ENCODE measurements around the gene HSPA4L. TPM values are rescaled to one million over a fixed set of nuclear protein-coding genes. Genes with fewer than 3 reads are reported as not detected.

The HSPA4L gene
- 10.9 TPM for total RNA-seq

GRCh38 chr4:127782275-127783025, at the start of gene HSPA4L:
Gene HSPA4L (plus strand): TSS chr4:127782322. CDS start chr4:127782551, 229 bp downstream.
- peak; percentile 47 for DNase-seq

DNA sequence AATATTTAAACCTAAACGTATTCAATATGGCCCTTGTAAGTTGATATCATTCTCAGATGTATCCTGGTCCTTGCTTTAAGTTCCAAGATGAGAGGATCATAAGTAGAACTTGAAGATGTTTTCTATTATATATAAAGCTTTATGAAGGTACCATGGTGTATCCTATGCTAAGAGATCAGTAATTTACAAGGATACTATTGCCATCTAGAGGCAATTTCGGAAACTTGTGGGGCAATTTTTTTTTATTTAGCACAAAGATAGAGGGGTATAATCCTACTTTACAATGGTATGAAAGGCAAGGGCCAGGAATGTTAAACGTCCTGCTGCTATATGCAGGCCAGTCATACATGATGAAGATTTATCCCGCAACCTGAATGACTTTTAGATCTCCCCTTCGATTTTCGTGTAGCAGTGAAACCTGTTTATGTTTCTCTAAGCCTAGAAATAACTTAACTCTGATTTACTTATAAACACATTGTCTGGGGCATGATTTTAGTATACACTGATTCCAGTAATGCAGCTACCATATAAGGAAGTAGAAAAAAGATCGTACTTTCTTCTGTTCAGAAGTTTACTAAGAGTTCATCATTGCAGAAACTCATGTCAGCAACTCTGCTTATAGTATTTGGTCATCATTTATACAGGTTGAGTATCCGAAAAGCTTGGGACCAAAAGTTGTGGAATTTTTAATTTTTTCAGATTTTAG, 49.3 kb upstream of the HSPA4L start:
- DNase-seq: no peak

- no peak for DNase-seq
Measured at GRCh38 chr4:127734976-127735375, 47.1 kb upstream of the HSPA4L start.

GRCh38 chr4:127737295-127737694, 44.8 kb upstream of the HSPA4L start:
- no peak for DNase-seq

DNA sequence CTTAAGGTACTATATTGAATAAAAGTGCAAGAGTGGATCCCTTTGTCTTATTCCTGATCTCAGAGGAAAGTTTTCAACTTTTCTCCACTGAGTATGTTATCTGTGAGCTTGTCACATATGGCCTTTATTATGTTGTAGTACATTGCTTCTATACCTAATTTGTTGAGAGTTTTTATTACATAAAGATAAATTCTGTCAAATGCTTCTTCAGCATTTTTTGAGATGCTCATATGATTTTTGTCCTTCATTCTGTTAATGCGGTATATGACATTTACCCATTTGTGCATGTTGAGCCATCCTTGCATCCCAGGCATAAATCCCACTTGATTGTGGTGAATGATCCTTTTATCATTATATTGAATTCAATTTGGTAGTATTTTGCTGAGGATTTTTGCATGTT, 40.9 kb upstream of the HSPA4L start:
- no peak for DNase-seq

- DNase-seq: no peak
Measured at GRCh38 chr4:127747883-127748282, 34.2 kb upstream of the HSPA4L start.

DNA sequence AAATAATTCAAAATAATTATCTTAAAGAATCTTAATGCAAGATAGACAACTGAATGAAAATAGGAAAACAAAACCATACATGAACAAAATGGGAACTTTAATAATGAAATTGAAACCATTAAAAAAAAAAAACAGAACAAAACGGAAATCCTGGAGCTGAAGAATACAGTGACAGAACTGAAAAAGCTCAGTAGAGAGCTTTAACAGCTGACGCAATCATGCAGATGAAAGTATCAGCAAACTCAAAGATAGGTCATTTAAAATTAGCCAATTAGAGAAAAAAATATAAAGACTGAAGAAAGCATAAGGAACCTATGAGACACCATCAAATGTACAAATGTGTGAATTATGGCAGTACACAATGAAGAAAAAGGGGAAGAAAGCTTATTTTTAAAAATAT, 33.2 kb upstream of the HSPA4L start:
- no peak for DNase-seq

- no peak for DNase-seq
Measured at GRCh38 chr4:127756906-127757305, 25.2 kb upstream of the HSPA4L start.

DNA sequence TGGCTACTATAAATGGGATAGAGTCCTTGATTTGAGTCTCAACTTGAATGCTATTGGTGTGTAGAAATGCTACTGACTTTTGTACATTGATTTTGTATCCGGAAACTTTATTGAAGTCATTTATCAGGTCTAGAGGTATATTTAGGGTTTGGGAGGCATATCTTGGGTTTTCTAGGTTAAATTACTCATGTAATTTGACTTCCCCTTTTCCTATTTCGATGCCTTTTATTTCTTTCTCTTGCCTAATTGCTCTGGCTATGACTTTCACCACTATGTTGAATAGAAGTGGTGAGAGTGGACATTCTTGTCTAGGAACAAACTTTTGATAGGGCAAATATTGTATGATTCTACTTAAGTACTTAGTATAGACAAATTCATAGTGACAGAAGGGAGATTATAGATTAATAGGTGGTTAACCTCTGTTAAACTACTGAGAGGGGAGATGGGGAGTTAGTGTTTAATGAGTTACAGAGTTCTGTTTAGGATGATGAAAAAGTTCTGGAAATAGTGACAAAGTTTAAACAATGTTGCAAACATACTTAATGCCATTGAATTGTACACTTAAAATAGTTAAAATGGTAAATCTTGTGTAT, 22.8 kb upstream of the HSPA4L start:
- DNase-seq: no peak

DNA sequence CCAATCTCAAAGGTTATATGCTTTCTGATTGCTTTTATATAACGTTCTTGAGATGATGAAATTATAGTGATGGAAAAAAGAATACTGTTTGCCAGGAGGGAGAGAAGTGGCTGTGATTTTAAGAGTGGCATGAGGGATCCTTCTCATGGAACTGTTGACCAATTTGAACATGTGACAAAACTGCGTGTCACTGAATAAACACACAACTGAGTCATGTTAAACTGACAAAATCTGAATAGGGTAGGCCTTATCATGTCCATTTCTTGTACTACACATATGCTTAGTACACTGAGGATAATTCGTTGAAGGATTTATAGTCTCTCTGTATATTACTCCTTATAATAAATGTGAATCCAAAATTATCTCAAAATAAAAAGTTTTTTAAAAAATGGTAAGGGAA, 22.2 kb upstream of the HSPA4L start:
- DNase-seq: no peak

- DNase-seq: no peak
Measured at GRCh38 chr4:127771535-127772275, 10.4 kb upstream of the HSPA4L start.

GRCh38 chr4:127772769-127773671, 9.1 kb upstream of the HSPA4L start:
- DNase-seq: no peak

- no peak for DNase-seq
Measured at GRCh38 chr4:127775843-127776242, 6.3 kb upstream of the HSPA4L start.

DNA sequence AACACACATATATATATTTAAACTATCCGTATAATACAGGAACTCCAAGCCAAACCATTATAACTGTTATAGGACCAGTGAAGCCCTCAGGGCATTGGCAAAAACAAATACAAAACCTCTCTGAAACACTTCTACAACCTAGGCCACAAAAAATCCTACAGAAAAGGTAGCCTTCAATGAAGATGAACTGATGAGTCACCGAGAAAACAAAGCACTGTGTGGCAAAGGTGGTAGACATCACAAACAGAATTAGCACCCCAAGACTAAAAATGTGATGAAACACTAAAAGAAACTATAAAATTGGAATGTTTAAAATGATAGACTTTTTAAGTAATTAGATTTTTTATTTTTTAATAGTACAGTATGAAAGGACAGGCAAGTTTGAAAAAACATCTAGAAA, 5.5 kb upstream of the HSPA4L start:
- DNase-seq: no peak

DNA sequence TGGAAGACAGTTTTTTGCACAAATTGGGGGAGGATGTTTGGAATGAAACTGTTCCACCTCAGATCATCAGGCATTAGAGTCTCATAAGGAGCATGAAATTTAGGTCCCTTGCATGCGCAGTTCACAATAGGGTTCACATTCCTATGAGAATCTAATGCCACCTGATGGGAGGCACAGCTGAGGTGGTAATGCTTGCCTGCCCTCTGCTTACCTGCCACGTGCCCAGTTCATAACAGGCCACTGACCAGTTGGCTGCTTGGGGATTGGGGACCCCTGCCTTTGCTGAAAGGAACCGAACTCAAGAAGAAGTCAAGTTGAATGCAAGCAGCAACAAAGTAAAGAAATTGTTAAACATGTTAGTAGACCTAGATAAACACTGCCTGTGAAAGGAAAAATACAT, 4.6 kb upstream of the HSPA4L start:
- no peak for DNase-seq

DNA sequence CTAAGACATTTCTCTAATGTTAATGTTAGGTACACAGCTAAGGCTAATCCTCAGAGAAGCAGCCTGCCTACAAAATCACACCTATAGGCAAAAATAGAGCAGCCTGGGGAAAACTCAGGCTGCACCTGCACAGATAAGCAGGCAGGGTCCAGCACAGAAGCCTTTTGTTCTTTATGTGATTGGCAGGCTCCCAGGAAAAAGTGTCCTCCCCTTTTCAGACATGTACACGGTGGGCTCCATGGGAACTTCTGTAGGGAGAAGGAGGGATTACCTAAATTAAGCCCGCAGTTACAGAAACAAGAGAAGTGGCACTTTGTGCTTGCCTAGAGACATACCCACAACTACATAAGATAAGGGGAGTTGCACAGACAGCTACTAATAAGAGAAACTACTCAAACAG, 4.0 kb upstream of the HSPA4L start:
- DNase-seq: no peak

DNA sequence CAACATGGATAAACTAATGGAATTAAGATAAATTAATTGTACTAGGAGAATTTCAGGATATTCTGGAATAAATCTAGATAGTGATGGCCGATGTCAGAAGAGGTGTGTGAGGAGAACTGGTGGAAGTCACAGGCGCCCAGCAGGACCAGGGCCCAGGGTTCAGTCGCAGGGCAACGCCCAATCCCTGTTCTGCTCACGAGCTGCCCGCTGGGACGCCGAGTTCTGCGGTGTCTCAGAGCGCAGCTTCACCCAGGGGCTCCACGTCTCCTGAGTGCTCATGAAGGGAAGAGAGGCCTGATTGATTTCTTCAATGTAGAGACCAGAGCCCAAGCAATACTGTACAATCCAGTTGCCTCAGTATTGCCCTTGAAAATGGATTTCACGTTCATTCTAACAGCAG, 1.5 kb upstream of the HSPA4L start:
- no peak for DNase-seq

DNA sequence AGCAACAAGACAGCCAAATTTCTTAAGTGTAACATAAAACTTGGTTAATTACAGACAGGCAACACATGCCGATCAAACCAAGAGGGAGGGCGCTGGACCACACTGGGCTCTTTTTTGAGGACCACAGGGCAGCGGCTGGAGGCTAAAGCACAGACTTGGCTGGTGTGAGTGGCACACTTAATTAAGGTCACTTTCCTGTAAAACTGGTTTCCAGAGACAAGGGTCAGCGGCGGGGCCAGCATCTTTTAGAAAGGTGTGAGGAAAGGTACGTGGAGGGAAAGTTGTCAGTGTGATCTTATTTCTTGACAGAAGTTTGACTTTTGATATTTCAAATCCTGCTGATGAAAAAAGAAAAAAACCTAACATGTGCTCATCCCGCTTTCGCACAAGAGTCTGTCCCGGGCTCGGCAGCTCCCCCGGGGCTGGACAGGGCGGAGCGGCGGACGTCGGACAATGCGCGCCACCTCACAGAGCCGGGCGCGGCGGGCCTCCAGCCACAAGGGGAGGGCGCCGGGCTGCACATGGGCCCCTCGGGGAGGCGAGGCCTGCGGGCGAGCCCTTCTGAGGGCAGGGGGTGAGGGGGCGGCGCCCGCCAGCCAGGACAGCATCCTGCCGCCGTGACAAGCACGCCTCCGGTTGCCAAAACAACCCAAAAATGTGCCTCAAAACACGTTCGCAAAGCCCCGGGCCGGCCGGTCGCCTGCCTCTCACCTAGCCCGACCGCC, 660 bp upstream of the HSPA4L start:
- peak; percentile 40 for DNase-seq

GRCh38 chr4:127782025-127782274, 172 bp upstream of the HSPA4L start:
- peak; percentile 83 for DNase-seq

GRCh38 chr4:127783026-127783769, 1.1 kb downstream of the HSPA4L start:
- peak; percentile 28 for DNase-seq

Measured in occipital lobe (tissue), 2 donors.